ENCODE results near the gene AKIRIN2.

GRCh38 chr6:87672641-87673040 is 29.4 kb downstream of the AKIRIN2 start:
- TF ChIP-seq CTCF (IDR thresholded peaks at IDR 0.05) = no peak
- no peak for TF ChIP-seq POLR2A (IDR thresholded peaks at IDR 0.05)
